HG02884 (cell line): ENCODE measurements around the gene BOC.
A peak's percentile ranks its signal among the peaks of the same experiment; 100 is the strongest.

Source experiments
- ATAC-seq: cut with Tn5 transposase; IDR thresholded peaks from one replicate; pipeline ENCODE4 v1.9.1; 2021; ENCODE audit warnings: mild to moderate bottlenecking, moderate library complexity; ENCODE audit not compliant: unreplicated experiment

The BOC gene

GRCh38 chr3:113249111-113249510 lies 37.8 kb downstream of the BOC start:
- ATAC-seq: no peak

- no peak for ATAC-seq
Observed at GRCh38 chr3:113249601-113250000, 38.2 kb downstream of the BOC start.

- no peak for ATAC-seq
Observed at GRCh38 chr3:113250566-113250965, 39.2 kb downstream of the BOC start.

GRCh38 chr3:113251817-113252216 lies 40.5 kb downstream of the BOC start:
- no peak for ATAC-seq

- ATAC-seq: no peak
Observed at GRCh38 chr3:113252553-113252952, 41.2 kb downstream of the BOC start.

GRCh38 chr3:113253702-113254101 lies 42.3 kb downstream of the BOC start:
- ATAC-seq: no peak

GRCh38 chr3:113254171-113254947 lies 43.0 kb downstream of the BOC start:
- no peak for ATAC-seq

GRCh38 chr3:113255100-113255853 lies 43.9 kb downstream of the BOC start:
- ATAC-seq: no peak

GRCh38 chr3:113255854-113256615 lies 44.7 kb downstream of the BOC start:
- peak; percentile 52 for ATAC-seq

GRCh38 chr3:113258361-113258760 lies 47.0 kb downstream of the BOC start:
- ATAC-seq: no peak

GRCh38 chr3:113259196-113259595 lies 47.8 kb downstream of the BOC start:
- no peak for ATAC-seq

- no peak for ATAC-seq
Observed at GRCh38 chr3:113261063-113261625, 49.8 kb downstream of the BOC start.

- no peak for ATAC-seq
Observed at GRCh38 chr3:113261626-113262303, 50.4 kb downstream of the BOC start.

GRCh38 chr3:113262304-113262665 lies 50.9 kb downstream of the BOC start:
- no peak for ATAC-seq

- ATAC-seq: no peak
Observed at GRCh38 chr3:113263020-113263419, 51.7 kb downstream of the BOC start.

GRCh38 chr3:113263778-113264177 lies 52.4 kb downstream of the BOC start:
- ATAC-seq: no peak

- no peak for ATAC-seq
Observed at GRCh38 chr3:113264283-113265131, 53.1 kb downstream of the BOC start.

GRCh38 chr3:113265231-113265630 lies 53.9 kb downstream of the BOC start:
- no peak for ATAC-seq

GRCh38 chr3:113266738-113267137 lies 55.4 kb downstream of the BOC start:
- no peak for ATAC-seq

GRCh38 chr3:113268311-113268710 lies 57.0 kb downstream of the BOC start:
- ATAC-seq: no peak
